ENCODE results near the gene CACNG7. TPM values are rescaled to one million over a fixed set of nuclear protein-coding genes. Genes with fewer than 3 reads are reported as not detected.

The CACNG7 gene, protein sequence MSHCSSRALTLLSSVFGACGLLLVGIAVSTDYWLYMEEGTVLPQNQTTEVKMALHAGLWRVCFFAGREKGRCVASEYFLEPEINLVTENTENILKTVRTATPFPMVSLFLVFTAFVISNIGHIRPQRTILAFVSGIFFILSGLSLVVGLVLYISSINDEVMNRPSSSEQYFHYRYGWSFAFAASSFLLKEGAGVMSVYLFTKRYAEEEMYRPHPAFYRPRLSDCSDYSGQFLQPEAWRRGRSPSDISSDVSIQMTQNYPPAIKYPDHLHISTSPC
- total RNA-seq (0.60 and 1.9 TPM in 2 replicates), polyA plus RNA-seq (0.11 and 0.19 TPM in 2 replicates)

- Histone ChIP-seq H3K27ac (no peak within 1 kb of the TSS), H3K36me3 (no peaks in the 10 kb centered on the region), H3K4me1 (ENCODE audit: low read depth) (no peaks in the 10 kb centered on the region), H3K27me3 (peaks cover 78% of the 10 kb centered on the region), H3K9me3 (ENCODE audit: low read depth) (no peaks in the 10 kb centered on the region), H3K4me3 (peak within 1 kb of the TSS; percentile 27)
- TF ChIP-seq, protein P1, sequence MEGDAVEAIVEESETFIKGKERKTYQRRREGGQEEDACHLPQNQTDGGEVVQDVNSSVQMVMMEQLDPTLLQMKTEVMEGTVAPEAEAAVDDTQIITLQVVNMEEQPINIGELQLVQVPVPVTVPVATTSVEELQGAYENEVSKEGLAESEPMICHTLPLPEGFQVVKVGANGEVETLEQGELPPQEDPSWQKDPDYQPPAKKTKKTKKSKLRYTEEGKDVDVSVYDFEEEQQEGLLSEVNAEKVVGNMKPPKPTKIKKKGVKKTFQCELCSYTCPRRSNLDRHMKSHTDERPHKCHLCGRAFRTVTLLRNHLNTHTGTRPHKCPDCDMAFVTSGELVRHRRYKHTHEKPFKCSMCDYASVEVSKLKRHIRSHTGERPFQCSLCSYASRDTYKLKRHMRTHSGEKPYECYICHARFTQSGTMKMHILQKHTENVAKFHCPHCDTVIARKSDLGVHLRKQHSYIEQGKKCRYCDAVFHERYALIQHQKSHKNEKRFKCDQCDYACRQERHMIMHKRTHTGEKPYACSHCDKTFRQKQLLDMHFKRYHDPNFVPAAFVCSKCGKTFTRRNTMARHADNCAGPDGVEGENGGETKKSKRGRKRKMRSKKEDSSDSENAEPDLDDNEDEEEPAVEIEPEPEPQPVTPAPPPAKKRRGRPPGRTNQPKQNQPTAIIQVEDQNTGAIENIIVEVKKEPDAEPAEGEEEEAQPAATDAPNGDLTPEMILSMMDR (IDR thresholded peaks at IDR 0.05; ENCODE audit: low read depth, low read length) = no peak
- peak in 1 of 2 donors; percentile 35 for DNase-seq (ENCODE audit: low read depth in 1 of 2, low spot score in 1 of 2)
Measured at GRCh38 chr19:53908935-53909415, at the start of gene CACNG7. CACNG7 (plus strand) TSS chr19:53909278; CDS start chr19:53912832, 3,554 bp downstream.

DNA sequence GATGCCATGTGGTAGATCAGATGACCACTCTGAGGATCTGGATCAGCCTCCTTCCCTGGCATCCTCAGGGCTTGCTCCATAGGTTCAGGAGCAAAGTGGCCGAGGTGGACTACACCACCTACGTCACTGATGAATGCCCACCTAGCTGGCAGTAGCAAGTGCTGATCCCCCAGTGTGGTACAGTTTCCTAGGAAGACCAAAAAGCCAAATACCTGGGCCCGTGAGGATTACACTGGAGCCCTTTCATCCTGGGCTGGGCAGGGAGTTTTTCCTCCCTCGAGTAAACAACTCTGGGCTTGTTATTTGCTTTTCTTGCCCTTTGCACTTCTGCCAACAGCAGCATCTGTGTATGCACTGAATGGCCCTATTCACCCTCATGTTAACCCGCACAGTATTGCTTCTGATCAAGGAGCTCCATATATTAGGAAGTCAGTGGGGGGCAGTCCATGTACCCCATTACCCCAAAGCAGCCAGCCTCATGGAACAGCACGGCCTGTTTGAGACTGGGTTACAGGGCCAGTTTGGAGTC, 44.7 kb upstream of the CACNG7 start:
- no peak for DNase-seq (ENCODE audit: low read depth in 1 of 2, low spot score in 1 of 2)
- TF ChIP-seq, protein P1 (IDR thresholded peaks at IDR 0.05; ENCODE audit: low read depth, low read length) = no peak
- Histone ChIP-seq H3K4me1 (ENCODE audit: low read depth) (no peaks in the 10 kb centered on the region), H3K9me3 (ENCODE audit: low read depth) (no peaks in the 10 kb centered on the region), H3K36me3 (no peaks in the 10 kb centered on the region), H3K27me3 (no peaks in the 10 kb centered on the region), H3K27ac (no peak overlapping the region), H3K4me3 (no peak overlapping the region)

- TF ChIP-seq, protein P1 (IDR thresholded peaks at IDR 0.05; ENCODE audit: low read depth, low read length) = no peak
Measured at GRCh38 chr19:53865523-53865917, 43.6 kb upstream of the CACNG7 start.

DNA sequence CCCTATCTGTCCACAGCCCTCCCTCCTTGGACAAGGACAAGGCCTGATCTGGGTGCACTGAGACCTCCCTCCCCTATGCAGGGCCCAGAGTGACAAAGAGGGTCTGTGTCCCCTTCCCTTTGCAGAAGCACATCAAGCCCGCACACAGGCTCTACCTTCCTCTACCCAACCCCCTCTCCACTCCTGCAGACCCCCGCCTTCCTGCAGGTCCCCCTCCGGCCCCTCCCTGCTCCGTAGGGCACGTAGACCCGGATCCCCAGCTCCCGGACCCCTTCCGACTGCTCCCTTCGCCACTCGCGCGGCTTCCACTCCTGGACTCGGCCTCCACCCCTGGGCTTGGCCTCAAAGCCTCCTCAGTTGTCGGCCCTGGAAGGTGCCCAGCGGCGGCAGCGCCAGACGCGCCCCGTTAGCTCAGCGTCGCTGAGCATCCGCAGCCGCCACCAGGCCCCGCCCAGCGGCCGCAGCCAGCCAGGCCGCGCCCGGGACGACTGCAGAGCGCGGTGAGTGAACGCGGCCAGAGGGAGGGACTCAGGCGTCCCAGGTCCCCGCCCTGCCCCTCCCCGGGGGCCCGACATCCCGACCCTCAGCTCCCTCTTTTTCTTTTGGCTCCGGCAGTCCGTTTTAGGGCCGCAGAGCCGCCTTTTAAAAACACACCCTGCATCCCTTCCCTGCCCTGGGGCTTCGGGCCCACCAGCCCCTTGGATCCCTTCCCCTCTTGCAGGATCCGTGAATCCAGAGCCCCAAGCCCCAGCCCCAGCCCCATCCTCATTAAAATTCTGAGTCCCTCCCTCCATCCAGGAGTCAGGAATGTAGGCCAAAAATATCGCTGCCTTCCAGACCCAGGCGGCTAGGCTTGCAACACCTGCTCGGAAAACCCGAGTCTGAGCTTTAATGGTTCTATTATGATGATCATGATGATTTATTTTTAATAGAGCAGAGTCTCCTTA, 42.9 kb upstream of the CACNG7 start:
- Histone ChIP-seq H3K27me3 (no peaks in the 10 kb centered on the region), H3K9me3 (ENCODE audit: low read depth) (no peaks in the 10 kb centered on the region), H3K27ac (peak overlapping the region; percentile 91), H3K36me3 (no peaks in the 10 kb centered on the region), H3K4me1 (ENCODE audit: low read depth) (no peaks in the 10 kb centered on the region), H3K4me3 (peak overlapping the region; percentile 56)
- TF ChIP-seq, protein P1 (IDR thresholded peaks at IDR 0.05; ENCODE audit: low read depth, low read length) = no peak
- DNase-seq (ENCODE audit: low read depth in 1 of 2, low spot score in 1 of 2) = peak; percentile 76 to 90

More at GRCh38 chr19:53865523-53865917, 43.6 kb upstream of the CACNG7 start:
- Histone ChIP-seq H3K27ac (peak overlapping the region; percentile 91), H3K9me3 (ENCODE audit: low read depth) (no peaks in the 10 kb centered on the region), H3K36me3 (no peaks in the 10 kb centered on the region), H3K4me1 (ENCODE audit: low read depth) (no peaks in the 10 kb centered on the region), H3K27me3 (no peaks in the 10 kb centered on the region), H3K4me3 (peak overlapping the region; percentile 56)
- DNase-seq (ENCODE audit: low read depth in 1 of 2, low spot score in 1 of 2) = no peak

DNA sequence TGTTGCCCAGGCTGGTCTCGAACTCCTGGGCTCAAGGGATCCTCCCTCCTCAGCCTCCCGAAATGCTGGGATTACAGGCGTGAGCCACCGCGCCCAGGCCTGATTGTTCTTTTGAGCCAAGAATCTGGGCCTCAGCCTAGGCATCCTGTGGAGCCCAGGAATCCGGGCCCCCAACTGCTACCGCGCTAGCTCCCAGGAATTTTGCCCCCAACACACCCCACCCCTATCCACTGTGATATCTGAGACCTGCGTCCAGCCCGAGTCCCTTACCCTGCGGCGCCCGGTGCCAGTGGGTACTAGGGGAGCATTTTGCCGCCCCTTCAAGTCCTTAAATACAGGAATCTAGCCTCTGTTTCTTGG, 42.2 kb upstream of the CACNG7 start:
- H3K4me3 ChIP-seq = peak overlapping the region; percentile 56
- no peaks in the 10 kb centered on the region for H3K36me3 ChIP-seq
- H3K9me3 ChIP-seq (ENCODE audit: low read depth) = no peaks in the 10 kb centered on the region
- H3K4me1 ChIP-seq (ENCODE audit: low read depth) = no peaks in the 10 kb centered on the region
- H3K27me3 ChIP-seq = no peaks in the 10 kb centered on the region
- DNase-seq (ENCODE audit: low read depth in 1 of 2, low spot score in 1 of 2) = no peak
- peak overlapping the region; percentile 91 for H3K27ac ChIP-seq
- TF ChIP-seq, protein P1 (IDR thresholded peaks at IDR 0.05; ENCODE audit: low read depth, low read length) = no peak
